Endothelial cell of umbilical vein (primary cell): ENCODE data around the gene RCOR1. TPM values are rescaled to one million over a fixed set of nuclear protein-coding genes. Genes with fewer than 3 reads are reported as not detected.

Experiments
- BruUV-seq: library from RNA; stranded (reverse); fragments of 400-500 nt; replicated peaks from 2 replicates; lab custom pipeline; 2021; lab: Mats Ljungman, UMichigan
- CTCF ChIA-PET: fragments of 300-600, 350-600 bp; sonication (Branson Sonifier 250); formaldehyde crosslinking; loops from one replicate; lab custom pipeline; 2021; ENCODE audit warnings: antibody characterized with exemption, inconsistent platforms; lab: Charles Lee
- POLR2A ChIA-PET: fragments of 300-600, 350-600 bp; sonication (Branson Sonifier 250); formaldehyde crosslinking; loops from one replicate; lab custom pipeline; 2021; ENCODE audit warnings: antibody characterized with exemption, inconsistent platforms; lab: Charles Lee
- DNase-seq: peaks from one replicate; pipeline ENCODE4 v3.0.0-alpha.2; 2011; ENCODE audit warnings: low read depth, low spot score
- FAIRE-seq: peaks from 2 replicates; lab custom pipeline; 2011; peaks lifted over from hg19 to GRCh38; lab: Jason Lieb, UNC
- H2AFZ ChIP-seq: 2 replicates; pipeline ENCODE4 v1.6.0; 2012; ENCODE audit warnings: low read depth, low read length, control low read depth, inconsistent platforms
- H3K27ac ChIP-seq: 2 replicates; pipeline ENCODE4 v1.5.1; 2011; ENCODE audit warnings: low read depth, mild to moderate bottlenecking, control low read depth, low read length, moderate library complexity; ENCODE audit not compliant: insufficient read depth
- H3K27me3 ChIP-seq, 2 experiments: 2 replicates each; pipeline versions ENCODE4 v1.6.0 to v1.6.1; 2011; ENCODE audit warnings: low read length in 2 of 2, mixed read lengths in 1 of 2; ENCODE audit not compliant: control insufficient read depth in 2 of 2, insufficient read depth in 2 of 2
- H3K36me3 ChIP-seq, 2 experiments: 2 replicates in 1 of 2; 3 replicates in 1 of 2; pipeline ENCODE4 v1.5.1; 2011; ENCODE audit warnings: low read length in 2 of 2, mild to moderate bottlenecking in 1 of 2, moderate library complexity in 1 of 2; ENCODE audit not compliant: control insufficient read depth in 2 of 2, insufficient read depth in 2 of 2; ENCODE audit errors: extremely low read depth in 1 of 2
- H3K4me1 ChIP-seq: 3 replicates; pipeline ENCODE4 v1.5.1; 2011; ENCODE audit warnings: mild to moderate bottlenecking, low read length; ENCODE audit not compliant: control insufficient read depth, insufficient read depth; ENCODE audit errors: extremely low read depth
- H3K4me2 ChIP-seq: 2 replicates; pipeline ENCODE4 v1.6.1; 2011; ENCODE audit warnings: low read length, control low read depth, mixed read lengths; ENCODE audit not compliant: insufficient read depth
- H3K4me3 ChIP-seq, 3 experiments: fragments of 200-600 bp in 1 of 3; sonication (generic), shearing (Covaris generic) in 1 of 3; replicated peaks in 1 of 3; 2 replicates each; pipeline ENCODE4 v1.5.1; 2011 to 2016; ENCODE audit warnings: control low read depth in 3 of 3, low read length in 3 of 3, mild to moderate bottlenecking in 2 of 3, inconsistent platforms in 1 of 3, low read depth in 1 of 3, moderate library complexity in 1 of 3; ENCODE audit not compliant: insufficient read depth in 1 of 3
- H3K79me2 ChIP-seq: 2 replicates; pipeline ENCODE4 v1.6.0; 2012; ENCODE audit warnings: low read length, inconsistent platforms; ENCODE audit not compliant: control insufficient read depth, insufficient read depth
- H3K9ac ChIP-seq: replicated peaks from 2 replicates; pipeline ENCODE3; 2011; ENCODE audit warnings: low read length, control low read depth; ENCODE audit not compliant: insufficient read depth; ENCODE audit errors: extremely low read depth
- H3K9me1 ChIP-seq: replicated peaks from 3 replicates; pipeline ENCODE4 v1.6.0; 2011; ENCODE audit warnings: mild to moderate bottlenecking, low read length; ENCODE audit not compliant: control insufficient read depth, insufficient read depth; ENCODE audit errors: extremely low read depth
- H3K9me3 ChIP-seq: replicated peaks from 2 replicates; pipeline ENCODE4 v1.5.1; 2012; ENCODE audit warnings: low read length, inconsistent platforms; ENCODE audit not compliant: control insufficient read depth, insufficient read depth
- H4K20me1 ChIP-seq: replicated peaks from 2 replicates; pipeline ENCODE3; 2011; ENCODE audit warnings: mild to moderate bottlenecking, low read length; ENCODE audit not compliant: control insufficient read depth, insufficient read depth; ENCODE audit errors: extremely low read depth
- EZH2 ChIP-seq: IDR thresholded peaks from 2 replicates; pipeline ENCODE4 v1.6.1; 2012; ENCODE audit warnings: borderline replicate concordance, low read depth, mild to moderate bottlenecking, moderate library complexity, low read length, inconsistent platforms; ENCODE audit not compliant: severe bottlenecking
- FOS ChIP-seq: IDR thresholded peaks from 2 replicates; pipeline ENCODE4 v1.6.1; 2011; ENCODE audit warnings: mild to moderate bottlenecking, low read length, moderate library complexity, borderline replicate concordance; ENCODE audit not compliant: insufficient read depth
- GATA2 ChIP-seq: IDR thresholded peaks from 2 replicates; pipeline ENCODE4 v1.7.0; 2011; ENCODE audit warnings: low read depth, mild to moderate bottlenecking, moderate library complexity, mixed read lengths, low read length; ENCODE audit not compliant: insufficient read length, insufficient read depth
- MAX ChIP-seq: IDR thresholded peaks from 2 replicates; pipeline ENCODE4 v1.6.1; 2011; ENCODE audit not compliant: insufficient read depth, insufficient read length
- POLR2A ChIP-seq: IDR thresholded peaks from 2 replicates; pipeline ENCODE4 v1.6.1; 2012; ENCODE audit warnings: low read depth, mild to moderate bottlenecking, control low read depth, low read length
- dilution Hi-C: fragments of 300-500 bp; cut with MboI; formaldehyde crosslinking; loops from one replicate; pipeline ENCODE4 v1.15.0; 2019; ENCODE audit warnings: low sequenced_read_pairs; ENCODE audit not compliant: extremely low pct_ligation_motif_present
- intact Hi-C: fragments of 100-400 bp; cut with micrococcal nuclease; formaldehyde crosslinking; loops from one replicate; pipeline ENCODE4 v1.10.0; 2022
- polyA plus RNA-seq, 4 experiments: library from polyadenylated mRNA; depleted of rRNA in 3 of 4; stranded (reverse) in 3 of 4; unstranded in 1 of 4; fragments of >200 nt; gene quantifications; 2 replicates each; pipeline versions ENCODE4 v1.2.1 to v1.2.3, GENCODE V29; 2011 to 2012; ENCODE audit warnings: missing spikeins in 1 of 4
- total RNA-seq: library from RNA; stranded (reverse); gene quantifications from 2 replicates; pipeline ENCODE4 v1.2.3, GENCODE V29; 2021
- TF ChIP-seq, protein P1 (sequence below), 2 donors: IDR thresholded peaks; 1 replicate in 1 of 2; 2 replicates in 1 of 2; pipeline ENCODE4 v1.5.1; 2011; ENCODE audit warnings: low read length in 2 of 2, mild to moderate bottlenecking in 2 of 2, moderate library complexity in 2 of 2, control low read depth in 1 of 2, inconsistent platforms in 1 of 2, low read depth in 1 of 2; ENCODE audit not compliant: insufficient read depth in 1 of 2; ENCODE audit errors: extremely low read depth in 1 of 2

RCOR1 gene
- total and polyA plus RNA-seq, 2 donors (not counting 3 experiments of a cell fraction or from before 2014, with no cell fraction given) = 15.6 to 32.2 TPM

- Histone ChIP-seq H3K4me3 (peak overlapping the region in 1 of 3 experiments; percentile 74), H4K20me1 (peaks cover 3% of the 10 kb centered on the region), H3K9me1 (no peaks in the 10 kb centered on the region), H3K27ac (no peak overlapping the region), H3K4me2 (peak overlapping the region; percentile 80), H3K36me3 (no peaks in the 10 kb centered on the region), H2AFZ (no peak overlapping the region), H3K79me2 (peaks cover 26% of the 10 kb centered on the region), H3K9me3 (no peaks in the 10 kb centered on the region), H3K27me3 (no peaks in the 10 kb centered on the region), H3K9ac (no peak overlapping the region), H3K4me1 (peaks cover 22% of the 10 kb centered on the region)
- TF ChIP-seq EZH2 = no peak
- no peak for TF ChIP-seq MAX
- TF ChIP-seq, protein P1, sequence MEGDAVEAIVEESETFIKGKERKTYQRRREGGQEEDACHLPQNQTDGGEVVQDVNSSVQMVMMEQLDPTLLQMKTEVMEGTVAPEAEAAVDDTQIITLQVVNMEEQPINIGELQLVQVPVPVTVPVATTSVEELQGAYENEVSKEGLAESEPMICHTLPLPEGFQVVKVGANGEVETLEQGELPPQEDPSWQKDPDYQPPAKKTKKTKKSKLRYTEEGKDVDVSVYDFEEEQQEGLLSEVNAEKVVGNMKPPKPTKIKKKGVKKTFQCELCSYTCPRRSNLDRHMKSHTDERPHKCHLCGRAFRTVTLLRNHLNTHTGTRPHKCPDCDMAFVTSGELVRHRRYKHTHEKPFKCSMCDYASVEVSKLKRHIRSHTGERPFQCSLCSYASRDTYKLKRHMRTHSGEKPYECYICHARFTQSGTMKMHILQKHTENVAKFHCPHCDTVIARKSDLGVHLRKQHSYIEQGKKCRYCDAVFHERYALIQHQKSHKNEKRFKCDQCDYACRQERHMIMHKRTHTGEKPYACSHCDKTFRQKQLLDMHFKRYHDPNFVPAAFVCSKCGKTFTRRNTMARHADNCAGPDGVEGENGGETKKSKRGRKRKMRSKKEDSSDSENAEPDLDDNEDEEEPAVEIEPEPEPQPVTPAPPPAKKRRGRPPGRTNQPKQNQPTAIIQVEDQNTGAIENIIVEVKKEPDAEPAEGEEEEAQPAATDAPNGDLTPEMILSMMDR (IDR thresholded peaks at IDR 0.05; ENCODE audit: extremely low read depth in 1 of 2, insufficient read depth in 1 of 2, low read depth in 1 of 2, low read length in 2 of 2) = peak; percentile 37 to 52
- no peak for TF ChIP-seq FOS
- TF ChIP-seq POLR2A = peak; percentile 39
- no peak for TF ChIP-seq GATA2
- intact Hi-C loops = loop anchor here (5.0 kb wide), 2 partner anchors 48 to 187 kb away; partner anchors contain the start of gene TRAF3
- ChIA-PET CTCF (interaction anchor here (0.7 to 1.4 kb wide), 2 partner anchors 66 to 104 kb away, joined by 3 to 9 read pairs; no protein-coding TSS in a partner anchor), POLR2A (no interaction called here)
- DNase-seq (peak; percentile 33), FAIRE-seq (peak; percentile 4)
- dilution Hi-C loops = no loop called here
- BruUV-seq = no TSS peak
Observed at GRCh38 chr14:102590667-102591099, 1.8 kb upstream of the RCOR1 start.
